HepG2 (cell line): ENCODE data around the gene ELAC1. TPM values are rescaled to one million over a fixed set of nuclear protein-coding genes. Genes with fewer than 3 reads are reported as not detected.

Experiments
- ETV5 ChIP-seq: IDR thresholded peaks from 2 replicates; pipeline ENCODE4 v1.6.1; 2018; ENCODE audit warnings: missing biosample characterization, missing genetic modification reagents, inconsistent platforms, borderline replicate concordance
- GABPA ChIP-seq, 2 experiments: IDR thresholded peaks; 2 replicates each; pipeline ENCODE4 v1.6.1; 2011 to 2016; ENCODE audit warnings: low read depth in 2 of 2, low read length in 1 of 2, missing biosample characterization in 1 of 2, missing genetic modification characterization in 1 of 2
- HCFC1 ChIP-seq: fragments of 150-350 bp; IDR thresholded peaks from 2 replicates; pipeline ENCODE4 v1.6.1; 2014; ENCODE audit warnings: low read depth, low read length
- KDM2A ChIP-seq: sonication (generic); formaldehyde crosslinking; IDR thresholded peaks from 2 replicates; pipeline ENCODE4 v1.4.0; 2020; ENCODE audit warnings: low read depth, missing genetic modification reagents, borderline replicate concordance
- MATR3 ChIP-seq: sonication (generic); formaldehyde crosslinking; IDR thresholded peaks from 2 replicates; pipeline ENCODE4 v1.4.0; 2020; ENCODE audit warnings: missing genetic modification reagents
- NFYB ChIP-seq: sonication (generic); formaldehyde crosslinking; IDR thresholded peaks from 2 replicates; pipeline ENCODE4 v1.4.0; 2020; ENCODE audit warnings: missing genetic modification reagents
- ZNF451 ChIP-seq: sonication (generic); formaldehyde crosslinking; IDR thresholded peaks from 2 replicates; pipeline ENCODE4 v1.5.0; 2020; ENCODE audit warnings: mild to moderate bottlenecking, missing genetic modification reagents
- ZNF629 ChIP-seq: sonication (generic); formaldehyde crosslinking; conservative IDR thresholded peaks from 2 replicates; pipeline ENCODE4 v1.5.0; 2020; ENCODE audit warnings: missing genetic modification reagents
- polyA plus RNA-seq, 8 experiments: library from polyadenylated mRNA; depleted of rRNA in 3 of 8; stranded (reverse) in 7 of 8; unstranded in 1 of 8; fragments of >200 nt; fragmentation: Illumina TruSeq in 4 of 8; extraction: Trizol in 4 of 8; gene quantifications; 2 replicates each; pipeline versions ENCODE4 v1.2.1 to v1.2.3, GENCODE V29; 2011 to 2016; ENCODE audit warnings: low read depth in 4 of 8, missing spikeins in 1 of 8, mixed read lengths in 1 of 8; ENCODE audit not compliant: insufficient read depth in 1 of 8
- total RNA-seq, 5 experiments: library from RNA; depleted of rRNA; stranded (reverse); fragments of >200 nt; fragmentation: Illumina TruSeq; extraction: Trizol; gene quantifications; 2 replicates each; pipeline ENCODE4 v1.2.3, GENCODE V29; 2016; ENCODE audit warnings: low read depth in 1 of 5
- TF ChIP-seq, protein P1 (sequence below): IDR thresholded peaks from 2 replicates; pipeline ENCODE4 v1.6.1; 2016; ENCODE audit warnings: low read depth
- TF ChIP-seq, protein P2 (sequence below): sonication (generic); formaldehyde crosslinking; IDR thresholded peaks from 2 replicates; pipeline ENCODE4 v1.4.0; 2020; ENCODE audit warnings: missing genetic modification reagents
- TF ChIP-seq, protein P3 (sequence below): IDR thresholded peaks from 2 replicates; pipeline ENCODE4 v1.6.1; 2018; ENCODE audit warnings: missing genetic modification reagents
- TF ChIP-seq, protein P4 (sequence below): sonication (generic); formaldehyde crosslinking; IDR thresholded peaks from 2 replicates; pipeline ENCODE4 v1.4.0; 2020; ENCODE audit warnings: missing genetic modification reagents, mild to moderate bottlenecking, borderline replicate concordance
- TF ChIP-seq, protein P5 (sequence below): sonication (generic); IDR thresholded peaks from 2 replicates; pipeline ENCODE4 v1.6.1; 2016; ENCODE audit warnings: low read depth, borderline replicate concordance
- TF ChIP-seq, protein P6 (sequence below): sonication (generic); formaldehyde crosslinking; IDR thresholded peaks from 2 replicates; pipeline ENCODE4 v1.5.0; 2020; ENCODE audit warnings: missing genetic modification reagents

ELAC1 gene
- total and polyA plus RNA-seq, 2 of the 13 experiments (the other 11 are each of a cell fraction or from before 2014, with no cell fraction given) = 1.9 to 3.6 TPM

DNA sequence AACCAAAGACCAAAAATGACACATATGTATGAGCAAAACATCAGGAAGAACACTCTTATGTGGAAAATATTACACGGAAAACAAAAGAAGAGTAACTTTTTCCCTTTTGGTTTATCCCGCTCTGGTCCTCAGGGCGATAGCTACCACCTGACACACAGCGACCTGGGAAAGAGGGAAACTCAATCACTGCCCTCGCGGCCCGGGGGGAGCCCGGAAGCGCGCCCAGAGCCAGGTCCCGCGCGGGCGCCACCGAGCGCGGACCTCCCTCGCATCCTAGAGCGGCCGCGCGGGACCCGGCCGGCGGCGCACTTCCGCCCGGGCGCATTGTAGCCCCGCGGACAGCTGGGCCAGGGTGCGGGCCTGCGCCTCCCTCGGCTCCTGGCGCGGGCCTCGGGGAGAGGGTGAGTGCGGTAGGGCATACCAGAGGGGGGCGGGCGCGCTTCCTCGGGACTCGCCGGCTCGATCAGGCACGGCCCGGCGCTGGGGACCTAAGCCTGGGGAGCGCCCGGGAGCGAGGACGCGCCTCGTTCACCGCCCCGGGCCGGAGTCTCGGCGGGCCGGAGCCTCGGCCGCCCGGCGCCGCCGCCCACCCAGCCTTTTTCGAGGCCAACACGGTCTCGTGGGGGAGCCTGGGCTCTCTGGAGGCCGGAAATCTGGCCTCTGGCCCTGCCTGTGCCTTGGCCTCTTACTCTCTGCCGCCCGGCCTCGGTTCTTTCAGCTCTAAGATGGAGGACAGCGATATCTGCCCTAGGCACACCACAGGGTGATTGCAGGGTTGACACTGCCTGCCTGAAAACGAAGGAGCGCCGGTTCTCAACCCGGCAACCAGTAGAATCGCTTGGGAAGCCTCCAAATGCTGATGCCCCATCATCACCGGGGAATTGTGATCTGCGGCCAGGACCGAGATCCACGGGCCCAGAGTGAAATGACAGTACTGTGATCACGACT lies at the start of gene ELAC1 (continued):
- TF ChIP-seq, protein P1, sequence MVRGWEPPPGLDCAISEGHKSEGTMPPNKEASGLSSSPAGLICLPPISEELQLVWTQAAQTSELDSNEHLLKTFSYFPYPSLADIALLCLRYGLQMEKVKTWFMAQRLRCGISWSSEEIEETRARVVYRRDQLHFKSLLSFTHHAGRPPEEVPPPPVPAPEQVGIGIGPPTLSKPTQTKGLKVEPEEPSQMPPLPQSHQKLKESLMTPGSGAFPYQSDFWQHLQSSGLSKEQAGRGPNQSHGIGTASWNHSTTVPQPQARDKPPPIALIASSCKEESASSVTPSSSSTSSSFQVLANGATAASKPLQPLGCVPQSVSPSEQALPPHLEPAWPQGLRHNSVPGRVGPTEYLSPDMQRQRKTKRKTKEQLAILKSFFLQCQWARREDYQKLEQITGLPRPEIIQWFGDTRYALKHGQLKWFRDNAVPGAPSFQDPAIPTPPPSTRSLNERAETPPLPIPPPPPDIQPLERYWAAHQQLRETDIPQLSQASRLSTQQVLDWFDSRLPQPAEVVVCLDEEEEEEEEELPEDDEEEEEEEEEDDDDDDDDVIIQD (CRISPR knock-in tag) = no peak
- TF ChIP-seq, protein P2, sequence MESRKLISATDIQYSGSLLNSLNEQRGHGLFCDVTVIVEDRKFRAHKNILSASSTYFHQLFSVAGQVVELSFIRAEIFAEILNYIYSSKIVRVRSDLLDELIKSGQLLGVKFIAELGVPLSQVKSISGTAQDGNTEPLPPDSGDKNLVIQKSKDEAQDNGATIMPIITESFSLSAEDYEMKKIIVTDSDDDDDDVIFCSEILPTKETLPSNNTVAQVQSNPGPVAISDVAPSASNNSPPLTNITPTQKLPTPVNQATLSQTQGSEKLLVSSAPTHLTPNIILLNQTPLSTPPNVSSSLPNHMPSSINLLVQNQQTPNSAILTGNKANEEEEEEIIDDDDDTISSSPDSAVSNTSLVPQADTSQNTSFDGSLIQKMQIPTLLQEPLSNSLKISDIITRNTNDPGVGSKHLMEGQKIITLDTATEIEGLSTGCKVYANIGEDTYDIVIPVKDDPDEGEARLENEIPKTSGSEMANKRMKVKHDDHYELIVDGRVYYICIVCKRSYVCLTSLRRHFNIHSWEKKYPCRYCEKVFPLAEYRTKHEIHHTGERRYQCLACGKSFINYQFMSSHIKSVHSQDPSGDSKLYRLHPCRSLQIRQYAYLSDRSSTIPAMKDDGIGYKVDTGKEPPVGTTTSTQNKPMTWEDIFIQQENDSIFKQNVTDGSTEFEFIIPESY (CRISPR knock-in tag) = 0 out of 2 replicates have a peak, but pooled peaks have one; percentile 3
- TF ChIP-seq, protein P3, sequence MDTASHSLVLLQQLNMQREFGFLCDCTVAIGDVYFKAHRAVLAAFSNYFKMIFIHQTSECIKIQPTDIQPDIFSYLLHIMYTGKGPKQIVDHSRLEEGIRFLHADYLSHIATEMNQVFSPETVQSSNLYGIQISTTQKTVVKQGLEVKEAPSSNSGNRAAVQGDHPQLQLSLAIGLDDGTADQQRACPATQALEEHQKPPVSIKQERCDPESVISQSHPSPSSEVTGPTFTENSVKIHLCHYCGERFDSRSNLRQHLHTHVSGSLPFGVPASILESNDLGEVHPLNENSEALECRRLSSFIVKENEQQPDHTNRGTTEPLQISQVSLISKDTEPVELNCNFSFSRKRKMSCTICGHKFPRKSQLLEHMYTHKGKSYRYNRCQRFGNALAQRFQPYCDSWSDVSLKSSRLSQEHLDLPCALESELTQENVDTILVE (CRISPR knock-in tag) = no peak
- no peak for TF ChIP-seq MATR3 (CRISPR knock-in tag)
- TF ChIP-seq HCFC1 = peak; percentile 31; the same call in 1 of the 2 replicates
- no peak for TF ChIP-seq ZNF629 (CRISPR knock-in tag)
- TF ChIP-seq ETV5 (CRISPR knock-in tag) = peak; percentile 85; the same call in 1 of the 2 replicates
- TF ChIP-seq NFYB (CRISPR knock-in tag) = no peak
- peak; percentile 68; the same call in 1 of the 2 replicates for TF ChIP-seq KDM2A
- TF ChIP-seq, protein P4, sequence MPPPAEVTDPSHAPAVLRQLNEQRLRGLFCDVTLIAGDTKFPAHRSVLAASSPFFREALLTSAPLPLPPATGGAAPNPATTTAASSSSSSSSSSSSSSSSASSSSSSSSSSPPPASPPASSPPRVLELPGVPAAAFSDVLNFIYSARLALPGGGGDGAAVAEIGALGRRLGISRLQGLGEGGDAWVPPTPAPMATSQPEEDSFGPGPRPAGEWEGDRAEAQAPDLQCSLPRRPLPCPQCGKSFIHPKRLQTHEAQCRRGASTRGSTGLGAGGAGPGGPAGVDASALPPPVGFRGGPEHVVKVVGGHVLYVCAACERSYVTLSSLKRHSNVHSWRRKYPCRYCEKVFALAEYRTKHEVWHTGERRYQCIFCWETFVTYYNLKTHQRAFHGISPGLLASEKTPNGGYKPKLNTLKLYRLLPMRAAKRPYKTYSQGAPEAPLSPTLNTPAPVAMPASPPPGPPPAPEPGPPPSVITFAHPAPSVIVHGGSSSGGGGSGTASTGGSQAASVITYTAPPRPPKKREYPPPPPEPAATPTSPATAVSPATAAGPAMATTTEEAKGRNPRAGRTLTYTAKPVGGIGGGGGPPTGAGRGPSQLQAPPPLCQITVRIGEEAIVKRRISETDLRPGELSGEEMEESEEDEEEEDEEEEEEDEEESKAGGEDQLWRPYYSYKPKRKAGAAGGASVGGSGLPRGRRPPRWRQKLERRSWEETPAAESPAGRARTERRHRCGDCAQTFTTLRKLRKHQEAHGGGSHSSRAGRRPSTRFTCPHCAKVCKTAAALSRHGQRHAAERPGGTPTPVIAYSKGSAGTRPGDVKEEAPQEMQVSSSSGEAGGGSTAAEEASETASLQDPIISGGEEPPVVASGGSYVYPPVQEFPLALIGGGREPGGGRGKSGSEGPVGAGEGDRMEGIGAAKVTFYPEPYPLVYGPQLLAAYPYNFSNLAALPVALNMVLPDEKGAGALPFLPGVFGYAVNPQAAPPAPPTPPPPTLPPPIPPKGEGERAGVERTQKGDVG (CRISPR knock-in tag) = no peak
- peak; percentile 81 for TF ChIP-seq GABPA (IDR thresholded peaks at IDR 0.05; ENCODE audit: low read depth, low read length)
- TF ChIP-seq GABPA (CRISPR knock-in tag; IDR thresholded peaks at IDR 0.05; ENCODE audit: low read depth) = peak; percentile 63
- TF ChIP-seq, protein P5, sequence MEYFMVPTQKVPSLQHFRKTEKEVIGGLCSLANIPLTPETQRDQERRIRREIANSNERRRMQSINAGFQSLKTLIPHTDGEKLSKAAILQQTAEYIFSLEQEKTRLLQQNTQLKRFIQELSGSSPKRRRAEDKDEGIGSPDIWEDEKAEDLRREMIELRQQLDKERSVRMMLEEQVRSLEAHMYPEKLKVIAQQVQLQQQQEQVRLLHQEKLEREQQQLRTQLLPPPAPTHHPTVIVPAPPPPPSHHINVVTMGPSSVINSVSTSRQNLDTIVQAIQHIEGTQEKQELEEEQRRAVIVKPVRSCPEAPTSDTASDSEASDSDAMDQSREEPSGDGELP = peak; percentile 68; the same call in 1 of the 2 replicates
- TF ChIP-seq, protein P6, sequence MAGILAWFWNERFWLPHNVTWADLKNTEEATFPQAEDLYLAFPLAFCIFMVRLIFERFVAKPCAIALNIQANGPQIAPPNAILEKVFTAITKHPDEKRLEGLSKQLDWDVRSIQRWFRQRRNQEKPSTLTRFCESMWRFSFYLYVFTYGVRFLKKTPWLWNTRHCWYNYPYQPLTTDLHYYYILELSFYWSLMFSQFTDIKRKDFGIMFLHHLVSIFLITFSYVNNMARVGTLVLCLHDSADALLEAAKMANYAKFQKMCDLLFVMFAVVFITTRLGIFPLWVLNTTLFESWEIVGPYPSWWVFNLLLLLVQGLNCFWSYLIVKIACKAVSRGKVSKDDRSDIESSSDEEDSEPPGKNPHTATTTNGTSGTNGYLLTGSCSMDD = no peak
- TF ChIP-seq ZNF451 (CRISPR knock-in tag) = no peak; the same call in 1 of the 2 replicates
